ENCODE results near the gene SBK1. TPM values are rescaled to one million over a fixed set of nuclear protein-coding genes. Genes with fewer than 3 reads are reported as not detected.
A peak's percentile ranks its signal among the peaks of the same experiment; 100 is the strongest.

Gene SBK1
- total RNA-seq, 1 donor from 2014 or later, result 1.0 TPM

DNA sequence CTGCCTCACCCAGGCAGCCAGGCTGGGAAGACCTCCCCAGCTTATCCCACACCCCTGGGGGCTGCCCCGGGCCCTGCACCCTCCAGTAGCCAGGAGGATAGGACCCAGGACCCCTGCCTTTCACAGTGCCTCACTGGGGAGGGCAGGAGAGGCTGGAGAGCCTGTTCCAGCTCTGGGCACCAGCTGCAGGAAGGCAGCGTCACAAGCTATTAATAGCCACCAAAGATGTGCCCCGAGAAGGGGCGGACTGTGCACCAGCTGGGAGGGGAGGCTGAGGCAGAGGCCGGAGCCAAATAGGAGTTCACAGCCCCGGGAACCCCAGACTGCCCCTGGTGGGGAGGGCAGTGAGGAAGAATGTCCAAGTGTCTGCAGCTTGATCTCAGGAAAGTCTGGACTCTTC lies 8.8 kb downstream of the SBK1 start:
- H3K9ac ChIP-seq (ENCODE audit: low read depth in 1 of 3, low read length in 3 of 3), result peak overlapping the region in 1 of 3 donors; percentile 12
- peak overlapping the region; percentile 57 for H3K27ac ChIP-seq (ENCODE audit: low read depth, low read length)
- H3K4me1 ChIP-seq (ENCODE audit: control insufficient read depth in 3 of 3, insufficient read depth in 3 of 3, low read length in 3 of 3), result peaks cover 16 to 45% (median 39%) of the 10 kb centered on the region in 3 donors
- no peaks in the 10 kb centered on the region for H3K9me3 ChIP-seq (ENCODE audit: control insufficient read depth in 3 of 3, low read length in 3 of 3)
- H3K36me3 ChIP-seq (ENCODE audit: control insufficient read depth in 3 of 3, insufficient read depth in 3 of 3, low read length in 3 of 3), result peaks cover 0 to 3% (median 0%) of the 10 kb centered on the region in 3 donors
- no peak overlapping the region for H3K4me3 ChIP-seq (ENCODE audit: low read length in 3 of 3)
- no peaks in the 10 kb centered on the region for H3K27me3 ChIP-seq (ENCODE audit: control insufficient read depth in 3 of 3, insufficient read depth in 3 of 3, low read length in 3 of 3)

DNA sequence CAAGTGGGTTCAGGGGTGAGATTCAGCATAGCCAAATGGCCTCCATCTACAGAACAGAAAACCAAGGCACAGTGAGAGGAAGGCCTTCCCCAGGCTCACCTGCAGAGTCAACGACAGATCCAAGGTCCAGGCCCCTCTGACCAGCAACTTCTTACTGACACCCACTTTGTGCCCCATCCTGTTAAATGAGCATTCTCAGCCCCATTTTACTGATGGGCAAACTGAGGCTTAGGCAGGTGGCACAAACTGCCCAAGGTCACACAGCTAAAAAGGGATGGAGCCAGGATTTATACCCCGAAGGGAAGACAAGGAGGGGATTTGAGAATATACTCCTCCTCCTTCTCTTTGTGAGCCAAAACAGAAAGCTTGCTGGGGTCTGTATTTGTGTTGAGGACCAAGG lies 9.3 kb downstream of the SBK1 start:
- peaks cover 0 to 3% (median 0%) of the 10 kb centered on the region in 3 donors for H3K36me3 ChIP-seq (ENCODE audit: control insufficient read depth in 3 of 3, insufficient read depth in 3 of 3, low read length in 3 of 3)
- H3K4me3 ChIP-seq (ENCODE audit: low read length in 3 of 3), result no peak overlapping the region
- H3K9ac ChIP-seq (ENCODE audit: low read depth in 1 of 3, low read length in 3 of 3), result peak overlapping the region in 2 of 3 donors; percentile 12 to 19
- H3K27me3 ChIP-seq (ENCODE audit: control insufficient read depth in 3 of 3, insufficient read depth in 3 of 3, low read length in 3 of 3), result no peaks in the 10 kb centered on the region
- peaks cover 16 to 45% (median 39%) of the 10 kb centered on the region in 3 donors for H3K4me1 ChIP-seq (ENCODE audit: control insufficient read depth in 3 of 3, insufficient read depth in 3 of 3, low read length in 3 of 3)
- peak overlapping the region; percentile 57 for H3K27ac ChIP-seq (ENCODE audit: low read depth, low read length)
- no peaks in the 10 kb centered on the region for H3K9me3 ChIP-seq (ENCODE audit: control insufficient read depth in 3 of 3, low read length in 3 of 3)

DNA sequence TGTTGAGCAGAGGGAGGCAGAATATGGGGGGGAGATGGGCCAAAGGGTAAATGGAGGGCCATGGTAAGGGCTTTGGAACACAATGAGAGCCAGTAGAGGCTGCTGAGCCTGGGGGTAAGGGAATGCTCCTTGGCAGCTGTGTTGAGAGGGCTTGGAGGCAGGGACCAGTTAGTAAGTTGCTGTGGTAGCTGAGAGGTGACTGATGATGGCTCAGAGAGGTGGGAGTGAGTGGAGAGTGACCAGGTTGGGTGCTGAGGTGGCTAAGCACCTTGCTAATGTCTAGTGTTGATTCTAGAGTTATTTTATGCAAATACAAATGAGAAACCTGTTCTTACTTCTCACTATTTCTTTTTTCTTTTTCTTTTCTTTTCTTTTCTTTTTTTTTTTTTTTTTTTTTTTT lies 10.8 kb downstream of the SBK1 start:
- Histone ChIP-seq H3K36me3 (ENCODE audit: control insufficient read depth in 3 of 3, insufficient read depth in 3 of 3, low read length in 3 of 3) (peaks cover 0 to 3% (median 0%) of the 10 kb centered on the region in 3 donors), H3K9me3 (ENCODE audit: control insufficient read depth in 3 of 3, low read length in 3 of 3) (no peaks in the 10 kb centered on the region), H3K27ac (ENCODE audit: low read depth, low read length) (no peak overlapping the region), H3K4me1 (ENCODE audit: control insufficient read depth in 3 of 3, insufficient read depth in 3 of 3, low read length in 3 of 3) (peaks cover 16 to 37% (median 32%) of the 10 kb centered on the region in 3 donors), H3K9ac (ENCODE audit: low read depth in 1 of 3, low read length in 3 of 3) (no peak overlapping the region), H3K27me3 (ENCODE audit: control insufficient read depth in 3 of 3, insufficient read depth in 3 of 3, low read length in 3 of 3) (no peaks in the 10 kb centered on the region), H3K4me3 (ENCODE audit: low read length in 3 of 3) (no peak overlapping the region)

DNA sequence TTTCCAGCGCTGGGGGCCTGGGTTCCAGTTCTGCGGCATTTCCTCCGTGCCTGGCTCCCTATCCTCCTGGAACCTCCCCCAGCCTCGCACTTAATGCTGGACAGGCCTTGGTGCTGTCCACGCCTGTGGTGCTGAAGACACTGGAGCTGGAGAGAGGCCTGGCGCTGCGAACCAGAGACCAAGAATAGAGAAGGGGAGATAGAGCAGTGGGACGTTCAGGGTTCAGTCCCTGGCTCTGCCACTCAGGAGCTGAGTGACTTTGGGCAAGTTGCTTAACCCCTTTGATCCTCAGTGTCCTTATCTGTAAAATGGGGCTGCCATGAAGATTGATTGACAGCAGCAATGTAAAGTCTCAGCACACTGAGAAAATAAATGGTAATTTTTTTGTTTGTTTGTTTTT lies 11.9 kb downstream of the SBK1 start:
- no peaks in the 10 kb centered on the region for H3K27me3 ChIP-seq (ENCODE audit: control insufficient read depth in 3 of 3, insufficient read depth in 3 of 3, low read length in 3 of 3)
- H3K27ac ChIP-seq (ENCODE audit: low read depth, low read length), result no peak overlapping the region
- peaks cover 0 to 3% (median 0%) of the 10 kb centered on the region in 3 donors for H3K36me3 ChIP-seq (ENCODE audit: control insufficient read depth in 3 of 3, insufficient read depth in 3 of 3, low read length in 3 of 3)
- no peak overlapping the region for H3K9ac ChIP-seq (ENCODE audit: low read depth in 1 of 3, low read length in 3 of 3)
- peaks cover 16 to 30% (median 30%) of the 10 kb centered on the region in 3 donors for H3K4me1 ChIP-seq (ENCODE audit: control insufficient read depth in 3 of 3, insufficient read depth in 3 of 3, low read length in 3 of 3)
- H3K4me3 ChIP-seq (ENCODE audit: low read length in 3 of 3), result no peak overlapping the region
- no peaks in the 10 kb centered on the region for H3K9me3 ChIP-seq (ENCODE audit: control insufficient read depth in 3 of 3, low read length in 3 of 3)

DNA sequence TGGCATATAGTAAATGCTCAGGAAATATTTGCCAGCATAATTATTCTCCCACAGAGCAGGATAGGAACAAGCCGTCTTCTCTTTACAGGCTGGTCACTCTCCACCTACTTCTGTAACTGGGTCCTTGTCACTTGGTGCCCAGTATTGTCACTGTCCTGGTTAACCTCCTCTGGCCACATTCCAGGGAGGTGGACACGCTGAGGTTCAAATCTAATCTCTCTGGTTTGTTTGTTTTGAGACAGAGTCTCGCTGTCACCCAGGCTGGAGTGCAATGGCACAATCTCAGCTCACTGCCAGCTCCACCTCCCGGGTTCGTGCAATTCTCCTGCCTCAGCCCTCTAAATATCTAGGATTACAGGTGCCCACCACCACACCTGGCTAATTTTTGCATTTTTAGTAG lies 15.6 kb downstream of the SBK1 start:
- H3K9ac ChIP-seq (ENCODE audit: low read depth in 1 of 3, low read length in 3 of 3), result no peak overlapping the region
- H3K27me3 ChIP-seq (ENCODE audit: control insufficient read depth in 3 of 3, insufficient read depth in 3 of 3, low read length in 3 of 3), result no peaks in the 10 kb centered on the region
- peaks cover 0 to 5% (median 3%) of the 10 kb centered on the region in 3 donors for H3K4me1 ChIP-seq (ENCODE audit: control insufficient read depth in 3 of 3, insufficient read depth in 3 of 3, low read length in 3 of 3)
- H3K27ac ChIP-seq (ENCODE audit: low read depth, low read length), result no peak overlapping the region
- H3K4me3 ChIP-seq (ENCODE audit: low read length in 3 of 3), result no peak overlapping the region
- H3K9me3 ChIP-seq (ENCODE audit: control insufficient read depth in 3 of 3, low read length in 3 of 3), result no peaks in the 10 kb centered on the region
- peaks cover 0 to 3% (median 2%) of the 10 kb centered on the region in 3 donors for H3K36me3 ChIP-seq (ENCODE audit: control insufficient read depth in 3 of 3, insufficient read depth in 3 of 3, low read length in 3 of 3)

DNA sequence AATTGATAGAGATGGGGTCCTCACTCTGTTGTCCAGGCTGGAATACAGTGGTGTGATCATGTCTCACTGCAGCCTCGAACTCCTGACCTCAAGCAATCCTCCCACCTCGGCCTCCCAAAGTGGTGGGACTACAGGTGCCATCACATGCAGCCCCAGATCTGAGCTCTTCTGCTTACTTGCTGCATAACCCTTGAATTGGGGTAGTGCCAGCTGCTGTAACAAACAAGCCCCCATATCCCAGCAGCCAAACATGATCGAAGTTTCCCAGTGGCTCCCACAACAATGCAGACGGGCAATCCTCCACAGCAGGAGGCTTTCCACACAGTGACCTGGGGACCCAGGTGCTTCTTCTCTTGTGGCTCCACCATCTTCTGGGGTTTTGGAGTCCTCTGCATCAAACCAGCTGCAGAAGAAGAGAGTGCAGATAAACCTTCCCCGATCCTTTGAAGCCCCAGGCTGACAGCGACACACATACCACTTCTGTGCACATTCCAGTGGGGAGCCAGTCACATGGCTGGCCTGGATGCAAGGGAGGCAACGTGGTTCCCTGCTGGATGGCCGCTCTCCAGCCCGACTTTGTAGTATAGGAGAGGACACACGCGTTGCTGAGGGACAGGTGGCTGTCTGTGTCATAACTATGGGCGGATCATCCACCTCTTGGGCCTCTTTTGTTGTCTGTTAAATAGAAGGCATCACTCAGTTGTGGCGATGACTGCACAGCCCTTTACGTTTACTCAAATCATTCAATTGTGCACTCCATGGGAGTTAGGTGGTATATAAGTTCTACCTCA lies 16.7 kb downstream of the SBK1 start:
- H3K4me3 ChIP-seq (ENCODE audit: low read length in 3 of 3), result no peak overlapping the region

DNA sequence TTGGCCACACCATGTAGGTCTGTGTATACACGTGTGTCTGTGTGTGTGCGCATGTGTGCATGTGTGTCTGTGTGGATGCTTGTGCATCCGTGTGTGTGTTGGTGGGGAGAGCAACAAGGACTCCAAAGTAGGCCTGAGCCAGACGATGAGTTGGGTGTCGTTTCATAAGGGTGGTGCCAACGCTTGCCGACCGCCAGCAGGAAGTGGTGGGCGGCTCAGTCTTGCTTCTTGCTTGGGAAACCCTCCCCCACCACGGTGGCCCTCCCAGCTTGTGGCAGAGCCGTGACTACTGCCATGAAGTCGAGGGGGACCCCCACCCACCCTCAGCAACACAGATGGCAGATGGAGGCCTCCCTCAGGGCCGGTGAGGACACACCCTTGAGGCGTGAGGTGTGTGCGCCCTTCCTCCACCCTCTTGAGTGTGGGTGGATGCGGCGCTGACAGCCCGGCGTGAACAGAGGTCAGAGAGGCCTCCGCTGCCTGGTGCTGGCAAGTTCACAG lies 17.5 kb downstream of the SBK1 start:
- H3K36me3 ChIP-seq (ENCODE audit: control insufficient read depth in 3 of 3, insufficient read depth in 3 of 3, low read length in 3 of 3), result peaks cover 0 to 2% (median 0%) of the 10 kb centered on the region in 3 donors
- no peak overlapping the region for H3K27ac ChIP-seq (ENCODE audit: low read depth, low read length)
- H3K27me3 ChIP-seq (ENCODE audit: control insufficient read depth in 3 of 3, insufficient read depth in 3 of 3, low read length in 3 of 3), result no peaks in the 10 kb centered on the region
- H3K9me3 ChIP-seq (ENCODE audit: control insufficient read depth in 3 of 3, low read length in 3 of 3), result no peaks in the 10 kb centered on the region
- no peak overlapping the region for H3K9ac ChIP-seq (ENCODE audit: low read depth in 1 of 3, low read length in 3 of 3)
- H3K4me3 ChIP-seq (ENCODE audit: low read length in 3 of 3), result no peak overlapping the region
- H3K4me1 ChIP-seq (ENCODE audit: control insufficient read depth in 3 of 3, insufficient read depth in 3 of 3, low read length in 3 of 3), result peaks cover 0 to 5% (median 3%) of the 10 kb centered on the region in 3 donors

More for the DNA sequence above, 16.7 kb downstream of the SBK1 start:
- Histone ChIP-seq H3K36me3 (ENCODE audit: control insufficient read depth in 3 of 3, insufficient read depth in 3 of 3, low read length in 3 of 3) (peaks cover 0 to 2% (median 0%) of the 10 kb centered on the region in 3 donors), H3K27me3 (ENCODE audit: control insufficient read depth in 3 of 3, insufficient read depth in 3 of 3, low read length in 3 of 3) (no peaks in the 10 kb centered on the region), H3K27ac (ENCODE audit: low read depth, low read length) (no peak overlapping the region), H3K9ac (ENCODE audit: low read depth in 1 of 3, low read length in 3 of 3) (no peak overlapping the region), H3K4me1 (ENCODE audit: control insufficient read depth in 3 of 3, insufficient read depth in 3 of 3, low read length in 3 of 3) (peaks cover 0 to 5% (median 3%) of the 10 kb centered on the region in 3 donors), H3K9me3 (ENCODE audit: control insufficient read depth in 3 of 3, low read length in 3 of 3) (no peaks in the 10 kb centered on the region)

DNA sequence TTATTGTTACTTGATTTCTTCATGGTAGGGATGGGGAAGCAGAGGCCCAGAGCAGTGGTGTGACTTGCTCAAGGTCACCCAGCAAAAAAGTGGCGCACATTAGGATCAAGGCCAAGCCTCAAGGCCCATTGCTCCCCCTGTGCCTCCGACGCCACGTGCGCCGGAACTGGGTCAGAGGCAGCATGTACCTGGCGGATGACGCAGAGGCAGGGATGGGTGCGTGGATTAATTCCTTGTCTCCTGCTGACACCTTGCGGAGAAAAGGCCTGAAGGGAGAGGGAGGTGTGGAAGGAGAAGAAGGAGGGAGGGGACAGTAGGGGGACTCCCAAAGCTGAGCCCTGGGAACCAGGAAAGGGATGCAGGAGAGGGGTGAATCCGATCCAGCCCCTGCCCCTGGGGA lies 18.5 kb downstream of the SBK1 start:
- Histone ChIP-seq H3K4me1 (ENCODE audit: control insufficient read depth in 3 of 3, insufficient read depth in 3 of 3, low read length in 3 of 3) (peaks cover 0 to 5% (median 3%) of the 10 kb centered on the region in 3 donors), H3K27me3 (ENCODE audit: control insufficient read depth in 3 of 3, insufficient read depth in 3 of 3, low read length in 3 of 3) (no peaks in the 10 kb centered on the region), H3K27ac (ENCODE audit: low read depth, low read length) (no peak overlapping the region), H3K36me3 (ENCODE audit: control insufficient read depth in 3 of 3, insufficient read depth in 3 of 3, low read length in 3 of 3) (peaks cover 0 to 2% (median 0%) of the 10 kb centered on the region in 3 donors), H3K9ac (ENCODE audit: low read depth in 1 of 3, low read length in 3 of 3) (no peak overlapping the region), H3K4me3 (ENCODE audit: low read length in 3 of 3) (no peak overlapping the region), H3K9me3 (ENCODE audit: control insufficient read depth in 3 of 3, low read length in 3 of 3) (no peaks in the 10 kb centered on the region)

DNA sequence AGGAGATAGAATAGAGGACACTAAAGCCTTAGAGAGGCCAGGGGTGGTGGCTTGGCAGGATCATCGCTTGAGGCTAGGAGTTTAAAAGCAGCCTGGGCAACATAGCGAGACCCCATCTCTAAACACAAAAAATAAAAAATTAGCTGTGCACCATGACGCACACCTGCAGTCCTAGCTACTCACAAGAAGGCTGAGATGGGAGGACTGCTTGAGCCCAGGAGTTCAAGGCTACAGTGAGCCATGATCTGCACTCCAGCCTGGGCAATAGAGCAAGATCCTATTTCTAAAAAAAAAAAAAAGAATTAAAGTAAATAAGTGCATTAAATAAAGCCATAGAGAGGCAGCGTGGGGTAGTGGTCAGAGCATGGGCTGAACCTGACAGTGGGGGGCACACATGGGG lies 19.1 kb downstream of the SBK1 start:
- Histone ChIP-seq H3K9me3 (ENCODE audit: control insufficient read depth in 3 of 3, low read length in 3 of 3) (no peaks in the 10 kb centered on the region), H3K4me1 (ENCODE audit: control insufficient read depth in 3 of 3, insufficient read depth in 3 of 3, low read length in 3 of 3) (peaks cover 0 to 6% (median 5%) of the 10 kb centered on the region in 3 donors), H3K27me3 (ENCODE audit: control insufficient read depth in 3 of 3, insufficient read depth in 3 of 3, low read length in 3 of 3) (no peaks in the 10 kb centered on the region), H3K36me3 (ENCODE audit: control insufficient read depth in 3 of 3, insufficient read depth in 3 of 3, low read length in 3 of 3) (peaks cover 0 to 2% (median 0%) of the 10 kb centered on the region in 3 donors), H3K4me3 (ENCODE audit: low read length in 3 of 3) (no peak overlapping the region), H3K9ac (ENCODE audit: low read depth in 1 of 3, low read length in 3 of 3) (no peak overlapping the region), H3K27ac (ENCODE audit: low read depth, low read length) (no peak overlapping the region)

DNA sequence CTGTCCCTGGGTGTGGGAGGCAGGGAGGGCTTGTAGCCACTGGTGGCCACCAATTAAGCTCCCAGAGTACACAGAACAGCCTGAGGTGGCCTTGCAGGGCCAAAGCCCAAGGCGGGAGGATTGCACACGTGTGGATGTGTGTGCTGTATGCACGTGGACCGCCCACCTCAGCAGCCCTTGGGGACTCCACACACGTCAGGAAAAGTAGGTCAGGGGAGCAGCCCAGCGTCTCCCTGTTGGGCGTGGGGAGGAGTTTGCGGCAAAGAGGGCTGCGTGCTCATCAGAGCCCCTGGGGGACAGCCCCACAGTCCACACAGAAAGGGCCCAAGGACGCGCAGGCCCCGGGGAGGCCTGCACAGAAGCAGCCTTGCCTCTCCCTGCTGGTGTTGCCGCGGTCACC lies 19.6 kb downstream of the SBK1 start:
- Histone ChIP-seq H3K4me3 (ENCODE audit: low read length in 3 of 3) (no peak overlapping the region), H3K27ac (ENCODE audit: low read depth, low read length) (no peak overlapping the region), H3K9ac (ENCODE audit: low read depth in 1 of 3, low read length in 3 of 3) (no peak overlapping the region), H3K9me3 (ENCODE audit: control insufficient read depth in 3 of 3, low read length in 3 of 3) (no peaks in the 10 kb centered on the region), H3K27me3 (ENCODE audit: control insufficient read depth in 3 of 3, insufficient read depth in 3 of 3, low read length in 3 of 3) (no peaks in the 10 kb centered on the region), H3K4me1 (ENCODE audit: control insufficient read depth in 3 of 3, insufficient read depth in 3 of 3, low read length in 3 of 3) (peaks cover 0 to 8% (median 5%) of the 10 kb centered on the region in 3 donors), H3K36me3 (ENCODE audit: control insufficient read depth in 3 of 3, insufficient read depth in 3 of 3, low read length in 3 of 3) (peaks cover 0 to 2% (median 0%) of the 10 kb centered on the region in 3 donors)

All from skeletal muscle tissue (tissue), 4 donors.